GM23338 (cell line): ENCODE data around the gene SPTLC2. TPM values are rescaled to one million over a fixed set of nuclear protein-coding genes. Genes with fewer than 3 reads are reported as not detected.

Source experiments
- ATAC-seq: fragments of 200-7000 bp; cut with Tn5 transposase; 3 replicates; pipeline ENCODE4 v1.9.1; 2020
- DNase-seq: peaks from one replicate; pipeline ENCODE4 v3.0.0-alpha.2; 2015; ENCODE audit warnings: low spot score
- H2AFZ ChIP-seq: fragments of 200-600 bp; sonication (generic); 2 replicates; pipeline ENCODE4 v1.8.0; 2016; ENCODE audit warnings: antibody characterized with exemption, mild to moderate bottlenecking, moderate library complexity
- H3F3A ChIP-seq: fragments of 200-600 bp; sonication (generic); replicated peaks from 2 replicates; pipeline ENCODE4 v1.8.0; 2017; ENCODE audit warnings: antibody characterized with exemption, mixed run types, low read depth
- H3K27ac ChIP-seq: fragments of 200-600 bp; sonication (generic); 2 replicates; pipeline ENCODE4 v1.6.1; 2016; ENCODE audit warnings: low read depth
- H3K27me3 ChIP-seq: fragments of 200-600 bp; sonication (generic); 2 replicates; pipeline ENCODE4 v1.8.0; 2016; ENCODE audit warnings: mild to moderate bottlenecking, mixed run types, moderate library complexity; ENCODE audit not compliant: insufficient read depth
- H3K36me3 ChIP-seq: fragments of 200-600 bp; sonication (generic); 2 replicates; pipeline ENCODE4 v1.8.0; 2016; ENCODE audit warnings: mild to moderate bottlenecking; ENCODE audit not compliant: insufficient read depth
- H3K4me1 ChIP-seq: fragments of 200-600 bp; sonication (generic); 2 replicates; pipeline ENCODE4 v1.8.0; 2016; ENCODE audit warnings: mild to moderate bottlenecking, moderate library complexity; ENCODE audit not compliant: insufficient read depth
- H3K4me2 ChIP-seq: fragments of 200-600 bp; sonication (generic); 2 replicates; pipeline ENCODE4 v1.7.1; 2017; ENCODE audit warnings: mixed run types
- H3K4me3 ChIP-seq: fragments of 200-600 bp; sonication (generic); 2 replicates; pipeline ENCODE4 v1.6.1; 2016; ENCODE audit warnings: mixed run types
- H3K79me2 ChIP-seq: fragments of 200-600 bp; sonication (generic); replicated peaks from 2 replicates; pipeline ENCODE4 v1.8.0; 2017; ENCODE audit warnings: mild to moderate bottlenecking; ENCODE audit not compliant: insufficient read depth
- H3K9me2 ChIP-seq: fragments of 200-600 bp; sonication (generic); 2 replicates; pipeline ENCODE4 v1.8.0; 2017; ENCODE audit not compliant: insufficient read depth
- H4K20me1 ChIP-seq: fragments of 200-600 bp; sonication (generic); replicated peaks from 2 replicates; pipeline ENCODE4 v1.8.0; 2017; ENCODE audit warnings: mild to moderate bottlenecking; ENCODE audit not compliant: insufficient read depth
- H3K27ac Mint-ChIP-seq: 2 replicates; pipeline ENCODE4 v1.8.0; 2020; ENCODE audit warnings: inconsistent platforms, mild to moderate bottlenecking, moderate library complexity, mixed read lengths
- H3K27me3 Mint-ChIP-seq: 3 replicates; pipeline ENCODE4 v1.8.0; 2022; ENCODE audit warnings: low read depth, mild to moderate bottlenecking, moderate library complexity, mixed read lengths, inconsistent platforms; ENCODE audit not compliant: insufficient read depth, poor library complexity
- H3K36me3 Mint-ChIP-seq: 3 replicates; pipeline ENCODE4 v1.8.0; 2021; ENCODE audit warnings: low read depth, mild to moderate bottlenecking, inconsistent platforms, moderate library complexity, mixed read lengths
- H3K4me1 Mint-ChIP-seq: 3 replicates; pipeline ENCODE4 v1.8.0; 2020; ENCODE audit warnings: mild to moderate bottlenecking, inconsistent platforms, mixed read lengths
- H3K4me3 Mint-ChIP-seq: 3 replicates; pipeline ENCODE4 v1.8.0; 2021; ENCODE audit warnings: moderate library complexity, mild to moderate bottlenecking, inconsistent platforms, mixed read lengths
- H3K9me3 Mint-ChIP-seq: 3 replicates; pipeline ENCODE4 v1.8.0; 2020; ENCODE audit warnings: moderate library complexity, mild to moderate bottlenecking, inconsistent platforms, mixed read lengths
- JUNB ChIP-seq: IDR thresholded peaks from one replicate; pipeline ENCODE4 v1.6.1; 2016; ENCODE audit warnings: antibody characterized with exemption; ENCODE audit not compliant: unreplicated experiment
- POLR2AphosphoS5 ChIP-seq: IDR thresholded peaks from 2 replicates; pipeline ENCODE4 v1.6.1; 2016; ENCODE audit warnings: antibody characterized with exemption, low read depth
- STAT1 ChIP-seq: IDR thresholded peaks from one replicate; pipeline ENCODE4 v1.6.1; 2016; ENCODE audit warnings: antibody characterized with exemption; ENCODE audit not compliant: unreplicated experiment
- ZNF114 ChIP-seq: fragments of 250-450 bp; sonication (Bioruptor Pico); IDR thresholded peaks from 2 replicates; pipeline ENCODE4 v1.5.0; 2020; ENCODE audit warnings: mild to moderate bottlenecking, moderate library complexity
- ZNF331 ChIP-seq: fragments of 250-450 bp; sonication (Bioruptor Pico); IDR thresholded peaks from 2 replicates; pipeline ENCODE4 v1.5.0; 2020; ENCODE audit warnings: low read depth, mild to moderate bottlenecking, moderate library complexity
- polyA plus RNA-seq: library from polyadenylated mRNA; unstranded; fragments of >200 nt; fragmentation: Nextera tagmentation; extraction: Ambion mirVana; gene quantifications from 2 replicates; pipeline ENCODE4 v1.2.1, GENCODE V29; 2016
- total RNA-seq: library from RNA; depleted of rRNA; stranded (reverse); fragments of >200 nt; shearing (Covaris generic); gene quantifications from 2 replicates; pipeline ENCODE4 v1.2.3, GENCODE V29; 2014
- TF ChIP-seq, protein P1 (sequence below): fragments of 250-450 bp; sonication (Bioruptor Pico); IDR thresholded peaks from 2 replicates; pipeline ENCODE4 v1.5.0; 2020; ENCODE audit warnings: mild to moderate bottlenecking, moderate library complexity

Gene SPTLC2
- total and polyA plus RNA-seq, 2 experiments from 2014 or later: 22.3 to 38.9 TPM

- Mint-ChIP-seq H3K4me3 (no peak overlapping the region), H3K27ac (no peak overlapping the region), H3K36me3 (peaks cover 27% of the 10 kb centered on the region), H3K4me1 (peaks cover 3% of the 10 kb centered on the region; the same call in 2 of the 3 replicates), H3K27me3 (peaks cover 1% of the 10 kb centered on the region), H3K9me3 (no peaks in the 10 kb centered on the region)
- TF ChIP-seq ZNF331 (CRISPR knock-in tag): no peak
- no peak for TF ChIP-seq ZNF114 (CRISPR knock-in tag)
- TF ChIP-seq, protein P1, sequence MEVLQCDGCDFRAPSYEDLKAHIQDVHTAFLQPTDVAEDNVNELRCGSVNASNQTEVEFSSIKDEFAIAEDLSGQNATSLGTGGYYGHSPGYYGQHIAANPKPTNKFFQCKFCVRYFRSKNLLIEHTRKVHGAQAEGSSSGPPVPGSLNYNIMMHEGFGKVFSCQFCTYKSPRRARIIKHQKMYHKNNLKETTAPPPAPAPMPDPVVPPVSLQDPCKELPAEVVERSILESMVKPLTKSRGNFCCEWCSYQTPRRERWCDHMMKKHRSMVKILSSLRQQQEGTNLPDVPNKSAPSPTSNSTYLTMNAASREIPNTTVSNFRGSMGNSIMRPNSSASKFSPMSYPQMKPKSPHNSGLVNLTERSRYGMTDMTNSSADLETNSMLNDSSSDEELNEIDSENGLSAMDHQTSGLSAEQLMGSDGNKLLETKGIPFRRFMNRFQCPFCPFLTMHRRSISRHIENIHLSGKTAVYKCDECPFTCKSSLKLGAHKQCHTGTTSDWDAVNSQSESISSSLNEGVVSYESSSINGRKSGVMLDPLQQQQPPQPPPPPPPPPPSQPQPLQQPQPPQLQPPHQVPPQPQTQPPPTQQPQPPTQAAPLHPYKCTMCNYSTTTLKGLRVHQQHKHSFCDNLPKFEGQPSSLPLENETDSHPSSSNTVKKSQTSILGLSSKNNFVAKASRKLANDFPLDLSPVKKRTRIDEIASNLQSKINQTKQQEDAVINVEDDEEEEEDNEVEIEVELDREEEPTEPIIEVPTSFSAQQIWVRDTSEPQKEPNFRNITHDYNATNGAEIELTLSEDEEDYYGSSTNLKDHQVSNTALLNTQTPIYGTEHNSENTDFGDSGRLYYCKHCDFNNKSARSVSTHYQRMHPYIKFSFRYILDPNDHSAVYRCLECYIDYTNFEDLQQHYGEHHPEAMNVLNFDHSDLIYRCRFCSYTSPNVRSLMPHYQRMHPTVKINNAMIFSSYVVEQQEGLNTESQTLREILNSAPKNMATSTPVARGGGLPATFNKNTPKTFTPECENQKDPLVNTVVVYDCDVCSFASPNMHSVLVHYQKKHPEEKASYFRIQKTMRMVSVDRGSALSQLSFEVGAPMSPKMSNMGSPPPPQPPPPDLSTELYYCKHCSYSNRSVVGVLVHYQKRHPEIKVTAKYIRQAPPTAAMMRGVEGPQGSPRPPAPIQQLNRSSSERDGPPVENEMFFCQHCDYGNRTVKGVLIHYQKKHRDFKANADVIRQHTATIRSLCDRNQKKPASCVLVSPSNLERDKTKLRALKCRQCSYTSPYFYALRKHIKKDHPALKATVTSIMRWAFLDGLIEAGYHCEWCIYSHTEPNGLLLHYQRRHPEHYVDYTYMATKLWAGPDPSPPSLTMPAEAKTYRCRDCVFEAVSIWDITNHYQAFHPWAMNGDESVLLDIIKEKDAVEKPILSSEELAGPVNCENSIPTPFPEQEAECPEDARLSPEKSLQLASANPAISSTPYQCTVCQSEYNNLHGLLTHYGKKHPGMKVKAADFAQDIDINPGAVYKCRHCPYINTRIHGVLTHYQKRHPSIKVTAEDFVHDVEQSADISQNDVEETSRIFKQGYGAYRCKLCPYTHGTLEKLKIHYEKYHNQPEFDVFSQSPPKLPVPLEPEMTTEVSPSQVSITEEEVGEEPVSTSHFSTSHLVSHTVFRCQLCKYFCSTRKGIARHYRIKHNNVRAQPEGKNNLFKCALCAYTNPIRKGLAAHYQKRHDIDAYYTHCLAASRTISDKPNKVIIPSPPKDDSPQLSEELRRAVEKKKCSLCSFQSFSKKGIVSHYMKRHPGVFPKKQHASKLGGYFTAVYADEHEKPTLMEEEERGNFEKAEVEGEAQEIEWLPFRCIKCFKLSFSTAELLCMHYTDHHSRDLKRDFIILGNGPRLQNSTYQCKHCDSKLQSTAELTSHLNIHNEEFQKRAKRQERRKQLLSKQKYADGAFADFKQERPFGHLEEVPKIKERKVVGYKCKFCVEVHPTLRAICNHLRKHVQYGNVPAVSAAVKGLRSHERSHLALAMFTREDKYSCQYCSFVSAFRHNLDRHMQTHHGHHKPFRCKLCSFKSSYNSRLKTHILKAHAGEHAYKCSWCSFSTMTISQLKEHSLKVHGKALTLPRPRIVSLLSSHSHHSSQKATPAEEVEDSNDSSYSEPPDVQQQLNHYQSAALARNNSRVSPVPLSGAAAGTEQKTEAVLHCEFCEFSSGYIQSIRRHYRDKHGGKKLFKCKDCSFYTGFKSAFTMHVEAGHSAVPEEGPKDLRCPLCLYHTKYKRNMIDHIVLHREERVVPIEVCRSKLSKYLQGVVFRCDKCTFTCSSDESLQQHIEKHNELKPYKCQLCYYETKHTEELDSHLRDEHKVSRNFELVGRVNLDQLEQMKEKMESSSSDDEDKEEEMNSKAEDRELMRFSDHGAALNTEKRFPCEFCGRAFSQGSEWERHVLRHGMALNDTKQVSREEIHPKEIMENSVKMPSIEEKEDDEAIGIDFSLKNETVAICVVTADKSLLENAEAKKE (CRISPR knock-in tag): no peak
- no peak for TF ChIP-seq POLR2AphosphoS5
- no peak for TF ChIP-seq JUNB
- TF ChIP-seq STAT1: no peak
- Histone ChIP-seq H3K4me3 (no peak overlapping the region), H3K9me2 (no peaks in the 10 kb centered on the region), H3K4me1 (no peaks in the 10 kb centered on the region), H3K27ac (no peak overlapping the region), H3K79me2 (no peaks in the 10 kb centered on the region), H3K36me3 (peaks cover 6% of the 10 kb centered on the region), H3K4me2 (no peak overlapping the region), H3K27me3 (no peaks in the 10 kb centered on the region), H2AFZ (no peak overlapping the region), H4K20me1 (no peaks in the 10 kb centered on the region; the same call in none of the 2 replicates), H3F3A (no peaks in the 10 kb centered on the region)
- ATAC-seq: no peak
- DNase-seq: no peak
Measured at GRCh38 chr14:77565289-77565993, 51.0 kb downstream of the SPTLC2 start.

DNA sequence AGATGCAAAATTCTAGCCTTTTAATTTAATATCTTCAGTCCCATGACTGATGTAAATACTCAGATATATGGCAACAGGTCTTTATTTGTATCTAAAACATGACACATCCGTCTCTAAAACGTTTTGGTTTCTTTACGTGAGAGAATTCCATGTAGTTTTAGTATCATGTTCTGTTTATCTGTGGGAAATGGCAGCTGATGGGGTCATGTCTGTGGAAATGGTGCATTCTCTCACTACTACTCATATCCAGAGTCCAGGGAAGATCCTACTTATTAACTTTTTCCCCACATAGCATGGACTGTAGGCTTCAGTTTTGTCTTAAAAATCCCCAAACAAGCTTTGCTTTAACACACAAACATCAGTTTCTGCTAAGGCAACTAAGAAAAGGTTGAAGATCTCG, 53.8 kb downstream of the SPTLC2 start:
- DNase-seq (no peak), ATAC-seq (no peak)
- Mint-ChIP-seq H3K27me3 (no peaks in the 10 kb centered on the region), H3K4me3 (no peak overlapping the region), H3K4me1 (peaks cover 3% of the 10 kb centered on the region; the same call in 2 of the 3 replicates), H3K9me3 (no peaks in the 10 kb centered on the region), H3K36me3 (peaks cover 16% of the 10 kb centered on the region), H3K27ac (no peak overlapping the region)
- H3K4me2 ChIP-seq: no peak overlapping the region
- no peak for TF ChIP-seq JUNB
- no peak for TF ChIP-seq POLR2AphosphoS5
- H3F3A ChIP-seq: no peaks in the 10 kb centered on the region
- H3K79me2 ChIP-seq: no peaks in the 10 kb centered on the region
- H3K36me3 ChIP-seq: peaks cover 6% of the 10 kb centered on the region
- no peak overlapping the region for H3K27ac ChIP-seq
- no peak overlapping the region for H3K4me3 ChIP-seq
- H2AFZ ChIP-seq: no peak overlapping the region
- H3K4me1 ChIP-seq: no peaks in the 10 kb centered on the region
- H3K27me3 ChIP-seq: no peaks in the 10 kb centered on the region
- H4K20me1 ChIP-seq: peaks cover 4% of the 10 kb centered on the region; the same call in 1 of the 2 replicates
- no peaks in the 10 kb centered on the region for H3K9me2 ChIP-seq
